Glomerular visceral epithelial cell (primary cell): Measurements from ENCODE around the gene EPB41L4B.

Experiments used
- DNase-seq: peaks from one replicate; pipeline ENCODE4 v3.0.0-alpha.2; 2016; ENCODE audit errors: extremely low spot score

EPB41L4B gene

GRCh38 chr9:109320331-109320741 is 523 bp downstream of the EPB41L4B start:
- DNase-seq = no peak

GRCh38 chr9:109319626-109320241 is 1.1 kb downstream of the EPB41L4B start:
- no peak for DNase-seq

- DNase-seq = no peak
Measured at GRCh38 chr9:109319017-109319625, 1.7 kb downstream of the EPB41L4B start.

GRCh38 chr9:109317979-109318741 is 2.7 kb downstream of the EPB41L4B start:
- no peak for DNase-seq

GRCh38 chr9:109317311-109317978 is 3.4 kb downstream of the EPB41L4B start:
- no peak for DNase-seq

- peak; percentile 91 for DNase-seq
Measured at GRCh38 chr9:109316207-109316640, 4.6 kb downstream of the EPB41L4B start.

GRCh38 chr9:109315480-109316206 is 5.2 kb downstream of the EPB41L4B start:
- no peak for DNase-seq

- DNase-seq = no peak
Measured at GRCh38 chr9:109314011-109314531, 6.8 kb downstream of the EPB41L4B start.

GRCh38 chr9:109313351-109313750 is 7.5 kb downstream of the EPB41L4B start:
- no peak for DNase-seq

GRCh38 chr9:109312783-109313182 is 8.1 kb downstream of the EPB41L4B start:
- no peak for DNase-seq

GRCh38 chr9:109311731-109312130 is 9.1 kb downstream of the EPB41L4B start:
- DNase-seq = no peak

GRCh38 chr9:109311286-109311685 is 9.6 kb downstream of the EPB41L4B start:
- DNase-seq = no peak

GRCh38 chr9:109310486-109310901 is 10.4 kb downstream of the EPB41L4B start:
- no peak for DNase-seq

GRCh38 chr9:109309282-109309681 is 11.6 kb downstream of the EPB41L4B start:
- DNase-seq = no peak

GRCh38 chr9:109307380-109308240 is 13.2 kb downstream of the EPB41L4B start:
- no peak for DNase-seq

- no peak for DNase-seq
Measured at GRCh38 chr9:109305801-109306200, 15.1 kb downstream of the EPB41L4B start.

- DNase-seq = no peak
Measured at GRCh38 chr9:109304347-109304746, 16.5 kb downstream of the EPB41L4B start.

- no peak for DNase-seq
Measured at GRCh38 chr9:109303900-109304299, 17.0 kb downstream of the EPB41L4B start.

GRCh38 chr9:109302606-109303005 is 18.3 kb downstream of the EPB41L4B start:
- no peak for DNase-seq

- DNase-seq = no peak
Measured at GRCh38 chr9:109301012-109301411, 19.8 kb downstream of the EPB41L4B start.
